Measurements from ENCODE around the gene SPSB2. TPM values are rescaled to one million over a fixed set of nuclear protein-coding genes. Genes with fewer than 3 reads are reported as not detected.

Gene SPSB2
- total RNA-seq, 3 donors from 2014 or later, result 9.0 to 13.4 (median 12.7) TPM

GRCh38 chr12:6863033-6863432 is 10.1 kb downstream of the SPSB2 start:
- intact Hi-C loops (cut with DNase I; ENCODE audit: low total_unique reads), result loop anchor here (10.0 kb wide), 1 partner anchor 102 kb away; no protein-coding TSS in a partner anchor
- no peak for DNase-seq (ENCODE audit: low spot score in 2 of 2)
- Histone ChIP-seq H3K9me3 (no peaks in the 10 kb centered on the region), H3K36me3 (peaks cover 6% of the 10 kb centered on the region), H3K27me3 (no peaks in the 10 kb centered on the region), H3K4me3 (no peak overlapping the region), H3K27ac (no peak overlapping the region), H3K4me1 (no peaks in the 10 kb centered on the region)
- no peak for TF ChIP-seq POLR2AphosphoS5 (IDR thresholded peaks at IDR 0.05)
- TF ChIP-seq, protein P1, sequence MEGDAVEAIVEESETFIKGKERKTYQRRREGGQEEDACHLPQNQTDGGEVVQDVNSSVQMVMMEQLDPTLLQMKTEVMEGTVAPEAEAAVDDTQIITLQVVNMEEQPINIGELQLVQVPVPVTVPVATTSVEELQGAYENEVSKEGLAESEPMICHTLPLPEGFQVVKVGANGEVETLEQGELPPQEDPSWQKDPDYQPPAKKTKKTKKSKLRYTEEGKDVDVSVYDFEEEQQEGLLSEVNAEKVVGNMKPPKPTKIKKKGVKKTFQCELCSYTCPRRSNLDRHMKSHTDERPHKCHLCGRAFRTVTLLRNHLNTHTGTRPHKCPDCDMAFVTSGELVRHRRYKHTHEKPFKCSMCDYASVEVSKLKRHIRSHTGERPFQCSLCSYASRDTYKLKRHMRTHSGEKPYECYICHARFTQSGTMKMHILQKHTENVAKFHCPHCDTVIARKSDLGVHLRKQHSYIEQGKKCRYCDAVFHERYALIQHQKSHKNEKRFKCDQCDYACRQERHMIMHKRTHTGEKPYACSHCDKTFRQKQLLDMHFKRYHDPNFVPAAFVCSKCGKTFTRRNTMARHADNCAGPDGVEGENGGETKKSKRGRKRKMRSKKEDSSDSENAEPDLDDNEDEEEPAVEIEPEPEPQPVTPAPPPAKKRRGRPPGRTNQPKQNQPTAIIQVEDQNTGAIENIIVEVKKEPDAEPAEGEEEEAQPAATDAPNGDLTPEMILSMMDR (IDR thresholded peaks at IDR 0.05), result no peak
- no peak for TF ChIP-seq POLR2A (IDR thresholded peaks at IDR 0.05)

GRCh38 chr12:6861391-6861790 is 11.7 kb downstream of the SPSB2 start:
- H3K4me1 ChIP-seq, result no peaks in the 10 kb centered on the region
- no peak overlapping the region for H3K27ac ChIP-seq
- peaks cover 6% of the 10 kb centered on the region for H3K36me3 ChIP-seq
- DNase-seq (ENCODE audit: low spot score in 2 of 2), result no peak
- no peaks in the 10 kb centered on the region for H3K9me3 ChIP-seq
- intact Hi-C loops (cut with DNase I; ENCODE audit: low total_unique reads), result loop anchor here (10.0 kb wide), 1 partner anchor 103 kb away; no protein-coding TSS in a partner anchor
- no peaks in the 10 kb centered on the region for H3K27me3 ChIP-seq
- TF ChIP-seq POLR2AphosphoS5 (IDR thresholded peaks at IDR 0.05) (no peak), POLR2A (IDR thresholded peaks at IDR 0.05) (no peak)
- TF ChIP-seq, protein P1 (IDR thresholded peaks at IDR 0.05), result no peak
- no peak overlapping the region for H3K4me3 ChIP-seq

- no peak overlapping the region for H3K4me3 ChIP-seq
- no peak for DNase-seq (ENCODE audit: low spot score in 2 of 2)
- TF ChIP-seq, protein P1 (IDR thresholded peaks at IDR 0.05), result no peak
- no peak for TF ChIP-seq POLR2AphosphoS5 (IDR thresholded peaks at IDR 0.05)
- no peak for TF ChIP-seq POLR2A (IDR thresholded peaks at IDR 0.05)
- H3K27ac ChIP-seq, result no peak overlapping the region
- peaks cover 6% of the 10 kb centered on the region for H3K36me3 ChIP-seq
- H3K9me3 ChIP-seq, result no peaks in the 10 kb centered on the region
- intact Hi-C loops (cut with DNase I; ENCODE audit: low total_unique reads), result loop anchor here (10.0 kb wide), 1 partner anchor 104 kb away; no protein-coding TSS in a partner anchor
- H3K4me1 ChIP-seq, result no peaks in the 10 kb centered on the region
- no peaks in the 10 kb centered on the region for H3K27me3 ChIP-seq
These were observed 12.2 kb downstream of the SPSB2 start for GRCh38 chr12:6860942-6861341.

- Histone ChIP-seq H3K4me3 (no peak overlapping the region), H3K27ac (no peak overlapping the region), H3K36me3 (peaks cover 6% of the 10 kb centered on the region), H3K4me1 (no peaks in the 10 kb centered on the region), H3K9me3 (no peaks in the 10 kb centered on the region), H3K27me3 (no peaks in the 10 kb centered on the region)
- DNase-seq (ENCODE audit: low spot score in 2 of 2), result no peak
- TF ChIP-seq, protein P1 (IDR thresholded peaks at IDR 0.05), result no peak
- no peak for TF ChIP-seq POLR2AphosphoS5 (IDR thresholded peaks at IDR 0.05)
- no peak for TF ChIP-seq POLR2A (IDR thresholded peaks at IDR 0.05)
- intact Hi-C loops (cut with DNase I; ENCODE audit: low total_unique reads), result loop anchor here (10.0 kb wide), 1 partner anchor 105 kb away; no protein-coding TSS in a partner anchor
These were observed 13.0 kb downstream of the SPSB2 start for GRCh38 chr12:6860116-6860515.

- TF ChIP-seq POLR2AphosphoS5 (IDR thresholded peaks at IDR 0.05) (no peak), POLR2A (IDR thresholded peaks at IDR 0.05) (no peak)
- TF ChIP-seq, protein P1 (IDR thresholded peaks at IDR 0.05), result no peak
- Histone ChIP-seq H3K4me1 (no peaks in the 10 kb centered on the region), H3K36me3 (peaks cover 6% of the 10 kb centered on the region), H3K4me3 (no peak overlapping the region), H3K27ac (no peak overlapping the region), H3K27me3 (no peaks in the 10 kb centered on the region), H3K9me3 (no peaks in the 10 kb centered on the region)
- intact Hi-C loops (cut with DNase I; ENCODE audit: low total_unique reads), result no loop called here
- DNase-seq (ENCODE audit: low spot score in 2 of 2), result no peak
These were observed 14.3 kb downstream of the SPSB2 start for GRCh38 chr12:6858799-6859198.

All from breast epithelium (tissue), 4 donors.